Measurements from ENCODE around the gene DLX2. TPM values are rescaled to one million over a fixed set of nuclear protein-coding genes. Genes with fewer than 3 reads are reported as not detected.

Gene DLX2
- total and polyA plus RNA-seq, 10 of the 15 experiments (the other 5 are each of a cell fraction or from before 2014, with no cell fraction given): 0.03 TPM; not detected in 9

DNA sequence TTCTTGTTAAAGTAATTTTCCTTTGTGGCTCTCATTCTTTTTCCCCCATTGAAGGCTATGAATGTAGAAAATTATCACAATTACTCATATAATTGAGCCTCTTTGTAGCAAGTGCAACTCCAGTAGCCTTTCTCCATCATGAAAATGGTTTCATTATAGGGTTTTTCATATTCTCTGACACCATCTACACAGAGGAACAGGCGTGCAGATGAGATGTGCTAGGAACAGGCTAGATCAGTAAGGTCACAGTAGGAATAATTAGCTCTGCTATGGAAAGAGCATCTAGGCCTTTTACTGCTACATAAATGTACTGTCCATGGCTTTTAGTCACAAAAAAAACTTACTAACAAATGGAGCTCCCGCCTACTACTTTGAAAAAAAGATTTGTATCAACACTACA, 30.0 kb downstream of the DLX2 start:
- Histone ChIP-seq H3K4me3 (no peak overlapping the region), H3K36me3 (ENCODE audit: control insufficient read depth in 2 of 2, insufficient read depth in 2 of 2, low read length in 1 of 2) (no peaks in the 10 kb centered on the region), H2AFZ (ENCODE audit: control insufficient read depth, low read depth, low read length) (no peak overlapping the region), H3K79me2 (ENCODE audit: control insufficient read depth, insufficient read depth, low read length) (no peaks in the 10 kb centered on the region), H4K20me1 (ENCODE audit: control insufficient read depth, insufficient read depth) (no peaks in the 10 kb centered on the region), H3K27me3 (replicated peaks in 1 of 2; ENCODE audit: control insufficient read depth in 2 of 2, insufficient read depth in 2 of 2, low read length in 1 of 2) (no peaks in the 10 kb centered on the region), H3K4me1 (ENCODE audit: control insufficient read depth, insufficient read depth, low read length) (no peaks in the 10 kb centered on the region), H3K27ac (ENCODE audit: control insufficient read depth, insufficient read depth) (no peak overlapping the region), H3K9me3 (replicated peaks; ENCODE audit: control insufficient read depth, insufficient read depth, low read length) (no peaks in the 10 kb centered on the region), H3K9ac (ENCODE audit: control insufficient read depth, insufficient read depth, low read length) (no peak overlapping the region), H3K4me2 (ENCODE audit: control insufficient read depth, insufficient read depth) (no peak overlapping the region)
- WGBS (ENCODE audit: insufficient coverage, insufficient replicate concordance, low lambda C conversion rate, missing lambda C conversion rate): 97% methylated on average over 2 of the region's 2 CpGs
- in situ Hi-C loops (cut with MboI) (no loop called here), intact Hi-C loops (cut with micrococcal nuclease; ENCODE audit: unreplicated experiment) (no loop called here)
- TF ChIP-seq CHD1 (IDR thresholded peaks at IDR 0.05; ENCODE audit: low read depth, low read length) (no peak), MXI1 (IDR thresholded peaks at IDR 0.05; ENCODE audit: low read depth, low read length) (no peak), ZSCAN29 (IDR thresholded peaks at IDR 0.05) (no peak), CREB1 (IDR thresholded peaks at IDR 0.05; ENCODE audit: low read depth) (no peak), MTA3 (IDR thresholded peaks at IDR 0.05; ENCODE audit: borderline replicate concordance, low read length) (no peak)
- TF ChIP-seq, protein P1, sequence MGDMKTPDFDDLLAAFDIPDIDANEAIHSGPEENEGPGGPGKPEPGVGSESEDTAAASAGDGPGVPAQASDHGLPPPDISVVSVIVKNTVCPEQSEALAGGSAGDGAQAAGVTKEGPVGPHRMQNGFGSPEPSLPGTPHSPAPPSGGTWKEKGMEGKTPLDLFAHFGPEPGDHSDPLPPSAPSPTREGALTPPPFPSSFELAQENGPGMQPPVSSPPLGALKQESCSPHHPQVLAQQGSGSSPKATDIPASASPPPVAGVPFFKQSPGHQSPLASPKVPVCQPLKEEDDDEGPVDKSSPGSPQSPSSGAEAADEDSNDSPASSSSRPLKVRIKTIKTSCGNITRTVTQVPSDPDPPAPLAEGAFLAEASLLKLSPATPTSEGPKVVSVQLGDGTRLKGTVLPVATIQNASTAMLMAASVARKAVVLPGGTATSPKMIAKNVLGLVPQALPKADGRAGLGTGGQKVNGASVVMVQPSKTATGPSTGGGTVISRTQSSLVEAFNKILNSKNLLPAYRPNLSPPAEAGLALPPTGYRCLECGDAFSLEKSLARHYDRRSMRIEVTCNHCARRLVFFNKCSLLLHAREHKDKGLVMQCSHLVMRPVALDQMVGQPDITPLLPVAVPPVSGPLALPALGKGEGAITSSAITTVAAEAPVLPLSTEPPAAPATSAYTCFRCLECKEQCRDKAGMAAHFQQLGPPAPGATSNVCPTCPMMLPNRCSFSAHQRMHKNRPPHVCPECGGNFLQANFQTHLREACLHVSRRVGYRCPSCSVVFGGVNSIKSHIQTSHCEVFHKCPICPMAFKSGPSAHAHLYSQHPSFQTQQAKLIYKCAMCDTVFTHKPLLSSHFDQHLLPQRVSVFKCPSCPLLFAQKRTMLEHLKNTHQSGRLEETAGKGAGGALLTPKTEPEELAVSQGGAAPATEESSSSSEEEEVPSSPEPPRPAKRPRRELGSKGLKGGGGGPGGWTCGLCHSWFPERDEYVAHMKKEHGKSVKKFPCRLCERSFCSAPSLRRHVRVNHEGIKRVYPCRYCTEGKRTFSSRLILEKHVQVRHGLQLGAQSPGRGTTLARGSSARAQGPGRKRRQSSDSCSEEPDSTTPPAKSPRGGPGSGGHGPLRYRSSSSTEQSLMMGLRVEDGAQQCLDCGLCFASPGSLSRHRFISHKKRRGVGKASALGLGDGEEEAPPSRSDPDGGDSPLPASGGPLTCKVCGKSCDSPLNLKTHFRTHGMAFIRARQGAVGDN (IDR thresholded peaks at IDR 0.05): no peak
- ChIA-PET CTCF (interaction anchor here (1.0 to 1.4 kb wide), 3 partner anchors 13 to 55 kb away, joined by 3 to 4 read pairs (median 3); partner anchors contain the start of genes DLX1 and DLX2), RAD21 (ENCODE audit: unreplicated experiment) (no interaction called here), POLR2A (interaction anchor here (0.6 kb wide), 1 partner anchor 1516 kb away, joined by 5 read pairs; no protein-coding TSS in a partner anchor), SMC1A (ENCODE audit: uncharacterized antibody, unreplicated experiment) (interaction anchor here (1.2 to 1.5 kb wide), 2 partner anchors 13 to 17 kb away, joined by 4 read pairs; partner anchors contain the start of gene DLX1)
- ATAC-seq: no peak
- FAIRE-seq: no peak
- BruUV-seq (replicated peaks): no TSS peak
- DNase-seq (ENCODE audit: low read depth, low spot score): no peak
